ENCODE data around the gene FGR.

DNA sequence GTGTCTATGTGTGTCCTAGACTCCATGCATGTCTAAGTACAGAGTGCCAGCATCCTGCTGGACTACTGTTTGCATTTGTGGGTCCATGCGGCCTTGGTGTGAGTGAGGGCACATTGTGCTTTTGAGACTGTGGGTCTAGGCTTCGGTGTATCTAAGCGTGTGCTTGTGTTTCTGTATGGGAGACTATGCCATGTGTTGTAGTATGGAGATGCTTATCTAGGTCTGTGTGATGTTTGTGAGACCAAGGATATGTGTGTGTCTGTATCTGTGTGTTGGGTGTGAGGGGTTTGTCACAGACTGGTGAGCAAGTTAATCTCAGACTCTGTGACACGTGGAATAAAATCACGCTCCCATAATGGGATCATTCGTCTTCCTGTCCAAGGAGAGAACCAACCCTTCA is 45.5 kb downstream of the FGR start:
- TF ChIP-seq, protein P1, sequence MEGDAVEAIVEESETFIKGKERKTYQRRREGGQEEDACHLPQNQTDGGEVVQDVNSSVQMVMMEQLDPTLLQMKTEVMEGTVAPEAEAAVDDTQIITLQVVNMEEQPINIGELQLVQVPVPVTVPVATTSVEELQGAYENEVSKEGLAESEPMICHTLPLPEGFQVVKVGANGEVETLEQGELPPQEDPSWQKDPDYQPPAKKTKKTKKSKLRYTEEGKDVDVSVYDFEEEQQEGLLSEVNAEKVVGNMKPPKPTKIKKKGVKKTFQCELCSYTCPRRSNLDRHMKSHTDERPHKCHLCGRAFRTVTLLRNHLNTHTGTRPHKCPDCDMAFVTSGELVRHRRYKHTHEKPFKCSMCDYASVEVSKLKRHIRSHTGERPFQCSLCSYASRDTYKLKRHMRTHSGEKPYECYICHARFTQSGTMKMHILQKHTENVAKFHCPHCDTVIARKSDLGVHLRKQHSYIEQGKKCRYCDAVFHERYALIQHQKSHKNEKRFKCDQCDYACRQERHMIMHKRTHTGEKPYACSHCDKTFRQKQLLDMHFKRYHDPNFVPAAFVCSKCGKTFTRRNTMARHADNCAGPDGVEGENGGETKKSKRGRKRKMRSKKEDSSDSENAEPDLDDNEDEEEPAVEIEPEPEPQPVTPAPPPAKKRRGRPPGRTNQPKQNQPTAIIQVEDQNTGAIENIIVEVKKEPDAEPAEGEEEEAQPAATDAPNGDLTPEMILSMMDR (conservative IDR thresholded peaks at IDR 0.05 in 1 of 2, IDR thresholded peaks at IDR 0.05 in 1 of 2; ENCODE audit: extremely low read depth in 1 of 2, insufficient read depth in 1 of 2, low read depth in 1 of 2, low read length in 2 of 2): no peak
- TF ChIP-seq EZH2 (IDR thresholded peaks at IDR 0.05; ENCODE audit: borderline replicate concordance, low read length): no peak
